WTC11 (cell line): ENCODE measurements around the gene HECW1. TPM values are rescaled to one million over a fixed set of nuclear protein-coding genes. Genes with fewer than 3 reads are reported as not detected.
A peak's percentile ranks its signal among the peaks of the same experiment; 100 is the strongest.

Experiments
- ATAC-seq: fragments of 200-7000 bp; cut with Tn5 transposase; 2 replicates; pipeline ENCODE4 v1.10.0; 2021; ENCODE audit warnings: mild to moderate bottlenecking, moderate library complexity
- CTCF ChIA-PET: fragments of 300-600 bp; sonication (Branson Sonifier 250); formaldehyde crosslinking; loops from one replicate; lab custom pipeline; 2021; ENCODE audit warnings: antibody characterized with exemption; lab: Charles Lee
- POLR2A ChIA-PET: fragments of 350-600 bp; sonication (Branson Sonifier 250); formaldehyde crosslinking; loops from one replicate; lab custom pipeline; 2021; ENCODE audit warnings: antibody characterized with exemption; lab: Charles Lee
- DNase-seq: peaks from one replicate; pipeline ENCODE4 v3.0.0; 2021; ENCODE audit warnings: low spot score
- H3K27ac Mint-ChIP-seq: 2 replicates; pipeline ENCODE4 v1.8.0; 2021; ENCODE audit warnings: mixed read lengths
- H3K27me3 Mint-ChIP-seq: 2 replicates; pipeline ENCODE4 v1.8.0; 2021; ENCODE audit warnings: low read depth, mild to moderate bottlenecking, moderate library complexity, mixed read lengths
- H3K36me3 Mint-ChIP-seq: 2 replicates; pipeline ENCODE4 v1.8.0; 2021; ENCODE audit warnings: mixed read lengths
- H3K4me1 Mint-ChIP-seq: 2 replicates; pipeline ENCODE4 v1.8.0; 2022; ENCODE audit warnings: mixed read lengths
- H3K4me3 Mint-ChIP-seq: 2 replicates; pipeline ENCODE4 v1.8.0; 2021; ENCODE audit warnings: mild to moderate bottlenecking, moderate library complexity, mixed read lengths
- H3K9me3 Mint-ChIP-seq: 2 replicates; pipeline ENCODE4 v1.8.0; 2021; ENCODE audit warnings: mixed read lengths
- AR ChIP-seq: fragments of 250-450 bp; sonication (Bioruptor Pico); IDR thresholded peaks from 2 replicates; pipeline ENCODE4 v1.9.0; 2021; ENCODE audit warnings: mild to moderate bottlenecking
- ATF2 ChIP-seq: sonication (generic); formaldehyde crosslinking; IDR thresholded peaks from 2 replicates; pipeline ENCODE4 v1.8.1; 2022; ENCODE audit warnings: low read depth, missing genetic modification reagents, borderline replicate concordance
- CDX4 ChIP-seq: fragments of 250-450 bp; sonication (Bioruptor Pico); IDR thresholded peaks from 2 replicates; pipeline ENCODE4 v1.9.0; 2021; ENCODE audit warnings: moderate library complexity, mild to moderate bottlenecking, inconsistent platforms, borderline replicate concordance
- CTCF ChIP-seq: fragments of 200-600 bp; IDR thresholded peaks from 2 replicates; pipeline ENCODE4 v1.8.0; 2022; ENCODE audit warnings: antibody characterized with exemption
- E2F1 ChIP-seq: sonication (generic); formaldehyde crosslinking; IDR thresholded peaks from 2 replicates; pipeline ENCODE4 v1.8.0; 2022; ENCODE audit warnings: mild to moderate bottlenecking, missing genetic modification reagents
- ELF4 ChIP-seq: sonication (generic); formaldehyde crosslinking; IDR thresholded peaks from 2 replicates; pipeline ENCODE4 v1.8.1; 2022; ENCODE audit warnings: low read depth, mild to moderate bottlenecking, moderate library complexity, missing genetic modification reagents
- FOXJ3 ChIP-seq: sonication (generic); formaldehyde crosslinking; IDR thresholded peaks from 2 replicates; pipeline ENCODE4 v1.9.0; 2021; ENCODE audit warnings: missing genetic modification reagents, mild to moderate bottlenecking, borderline replicate concordance
- IRF1 ChIP-seq: sonication (generic); formaldehyde crosslinking; IDR thresholded peaks from 2 replicates; pipeline ENCODE4 v1.8.0; 2023; ENCODE audit warnings: missing genetic modification reagents
- NR2C2 ChIP-seq: sonication (generic); formaldehyde crosslinking; IDR thresholded peaks from 2 replicates; pipeline ENCODE4 v1.8.0; 2022; ENCODE audit warnings: mild to moderate bottlenecking, missing genetic modification reagents
- SMAD3 ChIP-seq: sonication (generic); formaldehyde crosslinking; IDR thresholded peaks from 2 replicates; pipeline ENCODE4 v1.8.0; 2022; ENCODE audit warnings: missing genetic modification reagents, mild to moderate bottlenecking, borderline replicate concordance
- SP1 ChIP-seq: sonication (generic); formaldehyde crosslinking; conservative IDR thresholded peaks from 2 replicates; pipeline ENCODE4 v1.8.1; 2022; ENCODE audit warnings: missing genetic modification reagents
- TCF7 ChIP-seq: sonication (generic); formaldehyde crosslinking; IDR thresholded peaks from 2 replicates; pipeline ENCODE4 v1.8.0; 2022; ENCODE audit warnings: mild to moderate bottlenecking, low read depth, missing genetic modification reagents, moderate library complexity
- ZBTB43 ChIP-seq: sonication (generic); formaldehyde crosslinking; IDR thresholded peaks from 2 replicates; pipeline ENCODE4 v1.8.1; 2023; ENCODE audit warnings: mild to moderate bottlenecking, missing genetic modification reagents
- ZNF121 ChIP-seq: sonication (generic); formaldehyde crosslinking; IDR thresholded peaks from 2 replicates; pipeline ENCODE4 v1.8.0; 2023; ENCODE audit warnings: missing genetic modification reagents
- ZNF263 ChIP-seq: sonication (generic); formaldehyde crosslinking; IDR thresholded peaks from 2 replicates; pipeline ENCODE4 v1.8.1; 2022; ENCODE audit warnings: low read depth, mild to moderate bottlenecking, moderate library complexity, missing genetic modification reagents
- total RNA-seq: library from RNA; stranded (reverse); gene quantifications from 3 replicates; pipeline ENCODE4 v1.2.3, GENCODE V29; 2021

HECW1 gene
- total RNA-seq, 1 experiment from 2014 or later = 6.1 TPM

- no peak for TF ChIP-seq NR2C2 (CRISPR knock-in tag)
Measured at GRCh38 chr7:43108255-43109011, 4.0 kb upstream of the HECW1 start (continued).

- Mint-ChIP-seq H3K4me3 (peak overlapping the region; percentile 24; the same call in 1 of the 2 replicates), H3K4me1 (peaks cover 68% of the 10 kb centered on the region), H3K9me3 (no peaks in the 10 kb centered on the region), H3K27me3 (peaks cover 23% of the 10 kb centered on the region), H3K36me3 (no peaks in the 10 kb centered on the region), H3K27ac (no peak overlapping the region)
- CTCF ChIA-PET = interaction anchor here (3.7 kb wide), 1 partner anchor 40 kb away, joined by 16 read pairs; no protein-coding TSS in a partner anchor
- no peak for TF ChIP-seq ZNF263 (CRISPR knock-in tag)
- TF ChIP-seq SP1 (CRISPR knock-in tag) = no peak
- TF ChIP-seq CDX4 (CRISPR knock-in tag) = no peak
- TF ChIP-seq E2F1 (CRISPR knock-in tag) = no peak
- TF ChIP-seq ZBTB43 (CRISPR knock-in tag) = no peak
- TF ChIP-seq TCF7 = no peak
- TF ChIP-seq IRF1 (CRISPR knock-in tag) = no peak
- POLR2A ChIA-PET = no interaction called here
- DNase-seq (no peak), ATAC-seq (no peak)
Measured at GRCh38 chr7:43110791-43111535, 1.5 kb upstream of the HECW1 start.

- Mint-ChIP-seq H3K9me3 (no peaks in the 10 kb centered on the region), H3K27ac (no peak overlapping the region), H3K4me1 (peaks cover 71% of the 10 kb centered on the region), H3K36me3 (no peaks in the 10 kb centered on the region), H3K4me3 (peak overlapping the region; percentile 76), H3K27me3 (peaks cover 23% of the 10 kb centered on the region)
- DNase-seq (no peak), ATAC-seq (no peak)
- POLR2A ChIA-PET = no interaction called here
- CTCF ChIA-PET = interaction anchor here (1.6 to 3.7 kb wide), 2 partner anchors 40 to 328 kb away, joined by 5 to 16 read pairs; no protein-coding TSS in a partner anchor
- no peak for TF ChIP-seq ELF4 (CRISPR knock-in tag)
- TF ChIP-seq ZNF121 (CRISPR knock-in tag) = no peak
- no peak for TF ChIP-seq CTCF
- no peak for TF ChIP-seq ATF2
- no peak for TF ChIP-seq FOXJ3 (CRISPR knock-in tag)
- TF ChIP-seq AR = no peak
- no peak for TF ChIP-seq SMAD3
- TF ChIP-seq, all 79 proteins: peak for 0
Measured at GRCh38 chr7:43111630-43112458, 603 bp upstream of the HECW1 start.
